NCI-H69 (cell line): ENCODE data around the gene LRRC36.

ENCODE experiments used
- DNase-seq: peaks from one replicate; lab custom pipeline; 2025; lab: John Stamatoyannopoulos, UW

The LRRC36 gene

DNA sequence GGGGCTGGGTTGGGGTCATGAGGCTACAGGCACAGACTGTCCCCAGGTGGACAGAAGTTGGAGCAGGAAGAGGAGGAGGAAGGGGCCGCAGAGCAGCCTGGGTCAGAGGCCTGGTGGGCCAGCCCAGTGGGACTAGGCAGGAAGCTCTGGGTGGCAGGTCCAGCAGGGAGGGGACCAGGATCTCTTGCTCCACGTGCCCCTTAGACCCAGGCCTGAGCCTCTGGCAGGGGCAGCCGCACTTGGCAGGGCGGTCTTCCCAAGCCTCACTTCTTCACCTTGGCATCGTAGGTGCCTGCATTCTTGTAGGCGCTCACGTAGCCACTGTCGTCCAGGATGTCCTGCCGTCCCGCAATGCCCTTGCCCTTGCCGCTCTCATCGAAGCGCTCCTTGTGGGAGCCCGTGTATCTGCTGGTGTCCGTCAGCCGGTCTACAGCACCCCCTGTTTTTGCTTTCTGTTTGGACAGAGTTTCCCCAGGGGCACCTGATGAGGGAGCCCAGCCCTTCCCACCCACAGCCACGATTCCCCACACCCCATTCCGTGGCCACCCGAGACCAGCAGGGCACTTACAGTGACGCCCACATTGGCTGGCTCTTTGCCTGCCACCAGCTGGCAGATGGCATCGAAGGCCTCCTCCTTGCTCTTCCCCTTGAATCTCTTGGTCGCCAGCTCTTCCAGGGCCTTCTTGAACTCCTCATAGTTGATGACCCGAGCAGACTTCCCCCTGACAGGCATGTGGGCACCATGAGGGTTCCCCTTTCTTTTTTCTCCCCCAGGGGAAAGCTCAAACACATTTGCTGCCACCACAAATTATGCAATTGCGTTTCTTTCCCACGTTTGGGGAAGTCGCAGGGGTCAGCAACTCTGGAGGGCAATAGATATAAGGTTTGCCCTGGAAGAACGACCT lies 63.5 kb downstream of the LRRC36 start:
- no peak for DNase-seq

DNA sequence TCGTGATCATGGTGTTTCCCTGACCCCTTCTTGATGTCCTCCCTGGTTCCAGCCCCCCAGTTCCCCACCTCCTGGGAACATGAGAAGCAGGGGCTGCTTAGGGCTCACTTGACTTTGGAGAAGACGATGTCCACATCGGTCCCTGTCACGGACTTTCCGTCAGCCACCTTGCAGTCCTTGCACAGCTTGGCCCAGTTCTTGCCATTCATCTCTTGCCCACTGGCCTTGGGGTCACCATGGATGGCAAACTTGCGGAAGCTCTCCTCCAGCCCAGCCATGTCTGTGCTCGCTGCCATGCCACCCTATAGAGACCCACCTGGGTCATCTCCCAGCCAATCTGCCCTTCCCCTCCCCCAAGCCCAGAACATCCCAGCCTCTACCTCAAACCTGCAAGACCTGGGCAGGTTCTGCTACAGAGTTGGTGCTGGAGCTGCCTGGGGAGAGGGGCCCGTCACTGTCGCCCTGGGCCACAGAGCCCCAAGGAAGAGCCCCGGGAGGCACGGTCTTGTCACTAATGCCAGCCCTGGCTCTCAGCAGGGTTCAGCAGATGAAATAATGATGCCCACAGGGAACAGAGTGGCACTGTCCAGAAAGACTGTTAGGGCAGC lies 64.3 kb downstream of the LRRC36 start:
- DNase-seq, result no peak

DNA sequence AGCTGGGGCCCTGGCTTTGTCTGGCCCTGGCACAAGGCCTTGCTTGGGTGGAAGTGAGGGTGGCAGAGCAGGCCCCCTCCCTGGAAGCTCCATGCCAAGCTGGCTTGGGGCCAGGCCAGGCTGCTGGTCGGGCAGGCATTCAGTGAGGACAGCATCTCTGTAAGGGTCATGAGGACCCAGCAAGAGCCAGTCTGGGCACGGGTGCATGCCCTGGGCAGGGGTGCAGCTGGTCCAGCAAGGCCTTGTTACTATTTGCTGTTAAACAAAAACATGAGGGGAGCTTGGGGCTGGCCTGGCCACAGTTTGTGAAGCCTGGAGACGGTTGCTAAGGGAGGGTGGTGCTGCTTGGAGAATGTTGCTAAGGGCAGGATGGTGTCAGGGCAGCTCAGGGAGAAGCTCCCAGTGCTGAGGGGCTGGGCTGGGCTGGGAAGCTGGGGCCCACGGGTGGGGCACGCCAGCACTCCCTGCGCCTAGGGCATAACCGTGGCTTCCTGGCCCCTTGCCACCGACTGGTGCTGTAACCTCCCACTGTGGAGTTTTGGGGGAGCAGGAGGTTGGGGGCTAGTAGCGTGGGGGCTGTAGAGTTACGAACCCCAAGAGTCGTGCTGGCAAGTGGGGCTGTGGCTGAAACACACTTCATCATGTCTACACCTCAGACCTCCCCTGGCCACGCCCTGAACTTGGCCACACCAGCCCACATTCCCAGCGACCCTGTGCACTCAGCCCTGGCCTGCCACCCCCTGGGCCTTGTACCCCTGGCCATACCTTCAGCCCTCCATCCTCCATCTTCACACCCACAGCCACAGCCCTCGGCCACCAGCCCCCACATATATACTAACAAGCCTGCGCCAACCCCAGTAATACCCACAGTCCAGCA lies 65.0 kb downstream of the LRRC36 start:
- peak; percentile 82 for DNase-seq

DNA sequence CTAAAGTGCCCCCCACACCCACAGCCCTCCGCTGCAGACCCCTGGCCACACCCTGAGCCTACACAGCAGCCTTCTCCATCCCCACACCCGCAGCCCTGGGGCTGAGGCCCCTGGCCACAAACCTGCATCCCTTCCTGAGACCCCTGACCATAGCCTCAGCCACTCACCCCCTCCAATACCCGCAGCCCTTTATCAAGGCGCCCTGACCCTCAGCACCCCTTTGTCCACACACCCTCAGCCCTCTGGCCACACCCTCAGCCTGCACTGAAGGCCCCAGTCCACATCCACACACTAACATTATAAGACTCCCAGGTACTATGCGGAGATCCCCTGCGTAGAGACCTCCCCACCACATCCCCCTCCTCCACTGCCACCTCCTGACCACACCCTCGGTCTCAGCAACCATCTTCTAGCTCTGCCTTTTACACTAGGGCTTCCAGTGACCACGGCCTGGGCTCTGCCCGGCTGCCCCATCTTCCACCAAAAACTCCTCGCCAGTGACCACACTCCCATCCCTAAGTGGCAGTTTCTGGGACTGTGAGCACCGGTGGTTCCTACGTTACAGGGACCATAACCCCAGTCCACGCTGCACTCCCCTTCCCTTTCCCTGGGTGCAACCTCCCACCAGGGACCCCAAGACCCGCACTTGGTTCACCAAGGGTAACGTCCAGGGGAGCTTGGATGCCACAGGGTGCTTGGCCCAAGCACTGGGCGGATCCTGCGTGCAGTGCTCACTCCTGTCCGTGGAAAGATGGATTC lies 65.9 kb downstream of the LRRC36 start:
- peak; percentile 22 for DNase-seq

DNA sequence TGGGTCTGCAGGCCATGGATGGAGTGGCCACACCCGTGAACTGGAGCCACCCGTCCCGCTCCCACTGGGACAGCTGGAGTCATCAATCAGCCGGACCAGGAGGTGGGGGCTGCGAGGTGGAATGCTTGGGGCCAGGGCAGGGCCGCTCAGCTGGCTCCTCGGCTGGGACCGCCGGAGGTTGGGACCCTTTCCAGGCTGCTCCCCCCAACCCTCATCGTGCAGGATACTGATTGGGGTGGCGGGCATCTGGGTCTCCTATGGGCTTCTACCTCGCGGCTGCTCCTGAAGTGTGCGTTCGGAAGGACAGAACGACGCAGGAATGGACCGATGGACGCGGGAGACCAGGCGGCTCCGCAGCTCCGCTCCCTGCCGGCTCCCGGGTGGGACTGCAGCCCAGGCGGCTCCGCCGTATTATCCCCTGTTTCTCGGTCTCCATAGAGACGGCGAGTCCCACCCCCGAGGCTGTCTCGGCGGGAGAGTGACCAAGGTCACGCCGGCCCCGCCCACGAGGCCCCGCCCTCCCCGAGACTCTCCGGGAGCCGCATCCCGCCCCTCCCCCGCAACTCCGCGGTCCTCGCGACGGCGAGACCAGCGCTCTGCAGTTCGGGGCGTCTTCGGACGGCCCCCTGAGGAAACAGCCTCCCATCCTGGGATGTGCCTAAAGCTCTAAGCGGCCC lies 66.6 kb downstream of the LRRC36 start, which contains the start of gene TPPP3:
Gene TPPP3 (minus strand): TSS at position 388 of the 677 bp plus-strand sequence. CDS start 2,387 bp downstream, outside the sequence.
- DNase-seq, result peak; percentile 91

DNA sequence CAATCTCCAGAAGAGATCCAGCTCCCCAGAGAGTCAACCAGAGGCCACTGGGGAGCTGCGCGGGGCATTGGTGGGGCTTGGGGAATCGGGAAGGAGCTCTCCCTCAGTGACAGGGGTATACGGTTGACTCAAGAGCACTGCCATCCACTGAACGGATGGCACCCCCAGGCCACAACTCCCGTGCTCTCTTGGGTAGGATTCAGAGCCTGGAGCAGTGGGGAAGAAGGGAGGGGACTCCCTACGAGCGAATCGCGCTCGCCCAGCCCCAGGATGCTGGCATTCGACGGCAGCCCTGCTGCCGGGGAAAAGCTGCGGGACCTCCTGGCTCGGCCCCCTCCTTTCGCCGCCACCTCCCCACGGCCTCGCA lies 67.2 kb downstream of the LRRC36 start:
- DNase-seq, result peak; percentile 54

DNA sequence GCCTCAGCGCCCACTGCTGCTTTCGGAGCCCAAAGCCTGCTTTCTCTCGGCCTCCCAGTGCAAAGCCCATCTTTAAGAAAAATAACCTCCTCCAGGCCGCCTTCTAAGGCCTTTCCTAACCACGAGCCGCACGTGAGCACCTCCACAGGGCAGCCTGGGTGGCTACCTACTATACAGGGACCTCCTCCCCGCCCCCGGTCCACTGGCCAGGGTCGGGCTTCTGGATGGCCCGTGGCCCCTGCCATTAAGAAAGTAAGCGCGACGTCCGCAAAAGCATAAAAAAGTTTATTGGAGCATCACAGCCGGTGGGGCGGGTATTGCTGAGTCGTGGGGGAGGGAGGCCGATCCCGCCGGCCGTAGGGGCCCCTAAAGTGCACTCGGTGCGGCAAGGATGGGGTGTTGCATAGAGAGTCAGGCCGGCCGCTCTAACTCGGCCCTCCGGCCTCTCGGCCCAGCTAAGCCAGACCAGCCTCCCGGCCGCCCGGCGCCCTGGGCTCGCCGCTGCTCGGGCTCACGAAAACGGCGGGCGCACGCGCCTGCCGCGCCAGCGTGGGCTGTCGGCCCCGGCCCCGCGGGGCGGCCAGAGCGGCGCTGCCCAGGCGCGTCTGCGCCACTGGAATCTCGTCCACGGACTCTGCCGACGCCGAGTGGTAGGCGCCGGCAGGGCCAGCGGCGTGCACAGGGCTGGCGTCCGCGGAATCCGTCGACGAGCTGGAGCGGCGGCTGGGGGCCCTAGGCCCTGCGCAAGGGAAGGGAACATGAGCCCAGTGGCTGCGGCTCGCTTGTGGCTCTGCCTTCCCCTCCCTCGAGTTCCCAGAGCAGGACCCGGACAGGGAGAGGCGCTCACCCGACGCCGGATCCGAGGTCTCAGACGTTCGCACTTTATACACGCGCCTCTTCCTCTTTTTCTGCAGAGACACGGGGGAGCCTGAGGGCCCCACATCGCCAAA lies 67.8 kb downstream of the LRRC36 start:
- DNase-seq, result peak; percentile 30

DNA sequence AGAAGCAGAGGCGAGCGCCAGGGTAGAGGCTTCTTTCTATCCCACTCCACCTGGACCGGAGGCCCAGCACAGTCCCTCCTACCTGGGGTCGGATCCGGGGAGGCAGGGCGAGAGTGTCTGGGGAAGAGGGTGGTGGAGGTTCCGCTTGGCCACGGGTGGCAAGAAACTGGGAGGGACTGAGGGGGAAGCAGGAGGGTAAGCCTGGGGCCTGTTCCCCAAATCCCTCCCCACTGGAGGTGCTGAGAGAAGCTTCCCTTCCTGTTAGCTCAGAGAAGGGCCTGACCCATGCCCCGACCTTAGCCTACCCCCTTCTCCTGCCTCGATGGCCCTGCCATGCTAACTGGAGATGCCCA lies 68.5 kb downstream of the LRRC36 start:
- DNase-seq, result no peak

DNA sequence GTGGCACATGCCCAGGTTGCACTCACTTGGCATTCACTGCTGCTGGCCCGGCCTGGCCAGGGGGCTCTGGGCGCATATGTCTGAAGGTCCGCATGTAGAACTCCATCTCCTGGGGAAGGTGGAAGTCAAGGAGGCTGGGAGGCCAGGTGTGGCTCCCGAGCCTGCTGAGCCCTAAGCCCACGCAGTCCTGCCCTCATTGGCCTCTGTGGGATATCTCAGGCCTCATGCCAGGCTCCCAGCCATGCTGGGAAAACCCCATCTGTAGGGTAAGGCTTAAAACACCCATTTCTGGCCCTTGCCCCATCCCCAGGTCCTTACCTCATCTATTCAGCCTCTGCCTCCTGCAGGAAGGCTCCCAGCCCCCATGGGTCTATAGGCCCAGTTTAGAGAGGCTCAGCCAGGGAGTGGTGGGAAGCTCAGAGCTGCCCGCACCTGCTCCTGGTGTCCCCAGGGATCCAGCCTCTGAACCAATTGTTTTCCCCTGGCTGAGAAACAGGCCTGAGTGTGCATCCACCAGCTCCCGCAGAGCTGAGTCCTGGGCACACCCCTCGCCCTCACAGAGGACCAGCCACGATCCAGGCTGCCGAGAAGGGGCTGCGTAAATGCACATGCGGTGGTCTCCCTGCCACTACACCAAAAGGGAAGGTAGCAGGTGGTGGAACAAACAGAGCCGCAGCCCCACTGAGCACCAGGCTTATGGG lies 69.0 kb downstream of the LRRC36 start:
- peak; percentile 96 for DNase-seq

DNA sequence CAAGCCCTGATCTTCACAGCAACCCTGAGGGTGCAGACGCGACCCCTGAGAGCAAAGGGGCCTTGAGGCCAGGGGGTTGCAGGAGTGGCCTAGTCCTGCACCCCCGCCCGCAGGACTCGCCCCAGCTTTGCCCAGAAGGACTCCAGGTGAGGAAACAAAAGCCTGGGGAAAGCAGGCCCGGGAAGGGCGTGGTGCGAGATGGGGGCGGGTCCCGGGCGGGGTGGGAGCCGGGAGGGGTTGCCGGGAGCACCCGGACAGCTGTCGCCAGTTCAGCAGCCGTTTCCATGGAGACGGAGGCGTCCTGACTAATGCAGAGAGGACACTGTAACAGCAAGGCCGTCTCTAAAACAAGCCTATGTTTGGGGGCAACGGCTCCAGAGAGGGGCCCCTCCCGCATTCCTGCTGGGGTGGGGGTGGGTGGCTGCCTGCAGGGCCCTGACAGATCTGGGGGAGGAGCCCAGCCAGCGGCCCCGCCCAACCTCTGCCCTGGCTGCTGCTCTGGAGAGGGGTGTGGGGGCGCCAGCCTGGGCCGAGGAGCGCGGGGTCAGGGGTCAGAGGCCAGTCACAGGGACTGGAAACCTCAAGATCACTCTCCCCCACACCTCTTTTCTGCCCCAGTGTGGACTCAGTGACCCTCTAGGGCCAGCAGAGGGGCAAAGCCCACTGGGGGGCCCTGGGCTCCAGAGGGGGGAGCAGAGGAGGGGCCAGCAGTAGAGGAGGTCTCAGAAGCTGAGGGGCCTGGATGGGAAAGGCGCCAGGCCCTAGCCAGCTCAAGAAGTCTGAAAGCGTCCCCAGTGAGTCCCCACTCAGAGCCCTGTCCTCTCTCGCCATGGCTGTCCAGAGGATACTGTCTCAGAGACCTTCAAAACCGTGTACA lies 69.8 kb downstream of the LRRC36 start:
- DNase-seq, result peak; percentile 97

DNA sequence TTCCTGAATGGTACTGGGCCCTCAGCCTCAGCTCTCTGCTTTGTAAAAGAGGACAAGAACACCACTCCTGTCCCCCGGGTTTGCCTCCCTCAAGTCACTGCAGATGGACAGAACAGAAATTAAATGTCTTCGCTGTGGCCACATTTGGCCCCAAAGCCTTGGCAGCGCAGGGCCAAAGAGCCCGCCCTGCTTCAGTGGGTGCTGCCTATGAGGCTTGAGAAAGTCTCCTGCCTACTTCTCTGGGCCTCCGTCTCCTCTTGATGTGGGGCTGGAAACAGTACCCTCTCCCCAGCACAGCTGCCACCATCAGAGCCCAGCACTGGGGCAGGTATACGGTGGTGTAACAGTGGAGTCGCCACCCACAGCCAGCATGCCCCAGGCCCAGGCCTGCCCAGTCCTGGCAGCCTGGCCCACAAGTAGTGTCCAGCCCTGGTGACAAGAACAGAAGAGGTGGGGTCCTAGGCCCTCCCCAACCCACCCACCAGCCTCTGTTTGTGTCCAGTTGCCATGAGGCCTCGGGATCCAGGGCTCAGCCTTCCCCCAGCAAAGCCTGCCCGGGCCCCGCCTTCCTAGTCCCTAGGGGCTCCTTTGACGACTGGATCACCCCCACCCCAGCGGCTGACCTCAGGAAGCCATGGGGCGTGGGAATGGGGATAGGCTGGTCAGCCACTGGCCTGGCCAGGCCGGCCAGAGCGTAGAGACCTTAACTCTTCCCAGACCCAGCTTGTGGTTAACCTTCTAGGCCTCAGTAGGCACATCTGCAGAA lies 70.6 kb downstream of the LRRC36 start:
- no peak for DNase-seq

DNA sequence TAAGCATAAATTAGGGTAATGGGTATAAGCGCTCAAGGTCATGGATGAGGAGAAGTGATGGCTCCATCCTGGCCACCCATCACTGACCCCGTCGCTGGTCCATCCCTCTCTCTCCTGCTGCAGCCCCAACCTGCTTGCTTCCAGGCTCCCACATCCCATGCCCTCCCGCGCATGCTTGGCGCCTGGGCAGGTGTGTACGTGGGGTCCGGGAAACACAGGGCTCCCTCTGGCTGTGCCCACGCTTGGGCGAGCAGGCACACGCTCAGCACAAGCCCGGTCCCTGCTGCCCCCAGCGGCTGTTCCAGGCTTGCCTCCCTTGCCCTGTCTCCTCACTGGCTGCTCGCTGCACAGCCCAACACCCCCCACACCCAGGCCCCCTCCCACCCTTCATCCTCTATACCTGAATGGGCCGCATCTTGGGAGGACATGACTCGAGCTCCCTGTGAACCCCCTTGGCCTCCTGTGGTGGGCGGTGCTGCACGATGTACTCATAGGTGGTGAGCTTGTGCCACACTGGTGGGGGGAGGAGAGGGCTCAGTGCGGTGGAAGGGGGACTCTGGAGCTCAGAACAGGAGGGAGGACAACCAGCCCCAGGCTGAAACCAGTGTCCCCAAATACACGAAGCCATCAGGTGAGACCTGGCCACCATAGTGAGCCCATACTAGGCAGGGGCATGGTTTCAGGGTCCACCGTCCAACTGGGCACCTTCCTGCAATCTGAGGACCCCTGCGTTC lies 71.4 kb downstream of the LRRC36 start:
- DNase-seq, result peak; percentile 9

DNA sequence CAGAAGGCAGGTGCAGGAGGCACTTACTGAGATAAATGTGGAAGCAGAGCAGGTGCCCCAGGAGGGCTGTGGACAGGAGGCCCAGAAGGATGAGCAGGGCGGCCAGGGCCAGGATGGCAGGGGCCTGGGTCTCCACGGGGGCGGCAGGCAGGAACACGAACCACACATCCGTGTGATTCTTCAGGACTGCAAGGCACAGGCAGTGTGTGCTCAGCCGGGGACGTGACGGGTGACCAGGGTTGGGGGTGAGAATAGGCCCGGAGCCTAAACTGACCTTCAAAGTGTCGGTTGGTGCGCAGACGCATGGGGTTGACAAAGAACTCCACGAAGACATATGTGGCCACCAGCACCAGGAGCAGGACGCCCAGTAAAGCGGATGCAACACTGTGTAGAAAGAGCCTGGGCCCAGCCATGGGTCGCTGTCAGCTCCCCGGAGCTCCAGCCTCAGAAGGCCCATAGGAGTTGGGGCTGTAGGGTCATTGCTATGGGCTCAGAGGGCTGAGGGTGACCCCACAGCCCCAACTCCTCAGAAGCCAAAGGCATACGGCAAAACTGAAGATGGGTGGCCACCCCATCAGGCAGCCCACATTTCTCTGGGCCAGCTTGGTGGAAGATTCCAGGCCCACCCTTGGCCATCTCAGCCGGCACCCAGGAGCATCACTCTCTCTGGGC lies 72.1 kb downstream of the LRRC36 start:
- DNase-seq, result no peak

DNA sequence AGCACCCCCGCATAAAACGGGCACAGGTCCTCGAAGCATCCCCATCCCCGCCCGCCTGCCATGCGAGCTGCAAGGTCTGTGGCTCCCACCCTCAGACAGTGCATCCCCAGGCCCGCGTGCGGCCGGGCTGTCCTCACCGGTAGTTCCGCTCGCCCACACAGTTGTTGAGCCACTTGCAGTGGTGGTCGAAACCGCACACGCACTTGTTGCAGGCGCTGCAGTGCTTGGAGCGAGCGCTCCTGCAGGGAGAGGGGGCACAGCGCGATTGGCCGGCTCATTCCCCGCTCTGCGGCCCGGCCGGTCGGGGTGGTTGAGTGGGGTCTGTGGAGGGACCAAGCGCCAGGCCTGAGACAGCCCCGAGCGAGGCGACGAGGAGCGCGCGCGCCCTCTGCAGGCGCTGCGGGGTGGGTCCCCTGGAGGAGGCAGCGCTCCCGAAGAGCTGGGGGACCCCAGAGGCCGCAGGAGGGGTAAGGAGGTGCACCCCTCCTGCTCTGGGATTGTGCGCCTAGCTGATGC lies 72.7 kb downstream of the LRRC36 start:
- DNase-seq, result peak; percentile 39

DNA sequence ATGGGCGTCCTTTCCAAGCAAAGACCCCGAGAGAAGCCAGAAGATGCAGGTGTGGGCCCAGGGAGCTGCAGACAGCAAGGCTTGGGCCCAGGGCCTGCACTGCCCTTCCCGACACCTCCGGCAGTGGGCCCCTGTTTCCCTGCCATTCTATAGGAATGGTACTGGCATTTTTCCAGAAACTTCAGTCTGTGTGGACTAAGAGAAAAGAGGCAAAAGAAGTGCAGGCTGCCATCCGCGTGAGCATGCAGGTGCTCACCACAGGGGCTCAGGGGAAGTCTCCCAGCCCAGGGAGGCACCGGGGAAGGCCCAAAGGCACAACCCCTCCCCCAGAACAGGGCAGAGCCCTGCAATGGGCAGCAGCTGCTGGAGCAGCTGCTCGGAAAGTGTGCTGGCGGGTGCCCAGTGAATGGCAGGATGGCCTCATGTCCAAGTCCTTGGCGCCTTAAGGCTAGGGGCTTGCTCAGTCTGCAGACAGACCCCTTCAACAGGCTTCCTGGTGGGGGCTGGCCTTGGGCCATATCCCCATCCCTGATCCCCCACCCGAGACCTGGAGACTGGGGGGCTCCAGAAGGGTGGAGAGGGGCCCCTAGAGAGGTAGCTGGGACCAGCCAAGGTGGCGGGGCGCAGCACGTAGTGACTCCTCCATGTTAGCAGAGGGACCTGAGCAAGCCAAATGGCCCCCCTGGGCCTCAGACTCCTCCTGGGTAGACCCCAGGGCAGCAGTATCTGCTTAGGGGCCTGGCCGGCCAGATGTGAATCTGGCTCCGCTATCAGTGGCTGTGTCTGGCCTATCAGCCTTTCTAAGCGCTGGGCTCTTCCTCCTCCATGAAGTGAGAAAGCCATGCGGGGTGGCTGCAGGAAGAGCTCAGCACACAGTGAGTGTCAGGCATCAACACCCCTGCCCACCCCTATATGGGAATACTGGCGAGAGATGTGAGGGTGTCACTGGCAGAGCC lies 73.4 kb downstream of the LRRC36 start:
- peak; percentile 92 for DNase-seq
